Activated effector memory CD4-positive, alpha-beta T cell treated with Interleukin-2 at 50 U/mL for 16 hours (primary cell): Measurements from ENCODE around the gene NANOS3.

ENCODE experiments used
- DNase-seq: peaks from one replicate; pipeline ENCODE4 v3.0.0-alpha.2; 2020

Gene NANOS3

GRCh38 chr19:13876834-13877233, at the start of gene NANOS3:
Gene NANOS3, plus strand, starts transcription at chr19:13877134. Its CDS starts 115 bp downstream, at chr19:13877249.
- DNase-seq: no peak

GRCh38 chr19:13827656-13828055, 49.3 kb upstream of the NANOS3 start:
- DNase-seq: no peak

GRCh38 chr19:13830114-13830740, 46.7 kb upstream of the NANOS3 start:
- no peak for DNase-seq

GRCh38 chr19:13830741-13831536, 46.0 kb upstream of the NANOS3 start:
- no peak for DNase-seq

- no peak for DNase-seq
These were observed 45.1 kb upstream of the NANOS3 start for GRCh38 chr19:13831537-13832467.

GRCh38 chr19:13833330-13834243, 43.3 kb upstream of the NANOS3 start:
- peak; percentile 82 for DNase-seq

GRCh38 chr19:13834244-13835069, 42.5 kb upstream of the NANOS3 start:
- no peak for DNase-seq

GRCh38 chr19:13835791-13836723, 40.9 kb upstream of the NANOS3 start:
- DNase-seq: no peak

GRCh38 chr19:13838435-13839129, 38.4 kb upstream of the NANOS3 start:
- DNase-seq: no peak

GRCh38 chr19:13839130-13839937, 37.6 kb upstream of the NANOS3 start:
- peak; percentile 69 for DNase-seq

- DNase-seq: no peak
These were observed 37.0 kb upstream of the NANOS3 start for GRCh38 chr19:13839938-13840304.

GRCh38 chr19:13840305-13841085, 36.4 kb upstream of the NANOS3 start:
- DNase-seq: no peak

GRCh38 chr19:13841086-13841961, 35.6 kb upstream of the NANOS3 start:
- no peak for DNase-seq

GRCh38 chr19:13841962-13842290, 35.0 kb upstream of the NANOS3 start:
- DNase-seq: no peak

GRCh38 chr19:13842291-13843103, 34.4 kb upstream of the NANOS3 start:
- peak; percentile 59 for DNase-seq
